HL-60 (cell line): ENCODE results near the gene DNPH1.

Experiments
- POLR2AphosphoS5 ChIP-seq: IDR thresholded peaks from 2 replicates; pipeline ENCODE4 v1.6.1; 2012; ENCODE audit warnings: low read depth
- SPI1 ChIP-seq: IDR thresholded peaks from 2 replicates; pipeline ENCODE4 v1.6.1; 2012; ENCODE audit warnings: low read depth, mild to moderate bottlenecking, borderline replicate concordance

- no peak for TF ChIP-seq SPI1
- 0 out of 2 replicates have a peak, but pooled peaks have one; percentile 10 for TF ChIP-seq POLR2AphosphoS5
Measured at GRCh38 chr6:43223175-43223574, 6.1 kb downstream of the DNPH1 start.
